ENCODE data around the gene SMIM36. TPM values are rescaled to one million over a fixed set of nuclear protein-coding genes. Genes with fewer than 3 reads are reported as not detected.

The SMIM36 gene
- total and polyA plus RNA-seq, 10 of the 15 experiments (the other 5 are each of a cell fraction or from before 2014, with no cell fraction given) = not detected

- intact Hi-C loops (cut with micrococcal nuclease; ENCODE audit: unreplicated experiment) (no loop called here), in situ Hi-C loops (cut with MboI) (no loop called here)
- Histone ChIP-seq H3K36me3 (ENCODE audit: control insufficient read depth in 2 of 2, insufficient read depth in 2 of 2, low read length in 1 of 2) (peaks cover 7 to 46% of the 10 kb centered on the region in 2 experiments), H3K9ac (ENCODE audit: control insufficient read depth, insufficient read depth, low read length) (no peak overlapping the region), H3K4me3 (no peak overlapping the region), H2AFZ (ENCODE audit: control insufficient read depth, low read depth, low read length) (no peak overlapping the region), H3K4me2 (ENCODE audit: control insufficient read depth, insufficient read depth) (no peak overlapping the region), H4K20me1 (ENCODE audit: control insufficient read depth, insufficient read depth) (no peaks in the 10 kb centered on the region), H3K27me3 (replicated peaks in 1 of 2; ENCODE audit: control insufficient read depth in 2 of 2, insufficient read depth in 2 of 2, low read length in 1 of 2) (no peaks in the 10 kb centered on the region), H3K9me3 (replicated peaks; ENCODE audit: control insufficient read depth, insufficient read depth, low read length) (no peaks in the 10 kb centered on the region), H3K79me2 (ENCODE audit: control insufficient read depth, insufficient read depth, low read length) (no peaks in the 10 kb centered on the region; the same call in 1 of the 2 replicates), H3K4me1 (ENCODE audit: control insufficient read depth, insufficient read depth, low read length) (no peaks in the 10 kb centered on the region), H3K27ac (ENCODE audit: control insufficient read depth, insufficient read depth) (no peak overlapping the region)
- DNase-seq (ENCODE audit: low read depth, low spot score) (no peak), ATAC-seq (no peak), FAIRE-seq (no peak)
- no TSS peak for BruUV-seq (replicated peaks)
- SMC1A ChIA-PET (ENCODE audit: uncharacterized antibody, unreplicated experiment) = no interaction called here
- POLR2A ChIA-PET = no interaction called here
- RAD21 ChIA-PET (ENCODE audit: unreplicated experiment) = interaction anchor here (0.6 to 1.3 kb wide), 3 partner anchors 10 to 49 kb away, joined by 3 read pairs; no protein-coding TSS in a partner anchor
- CTCF ChIA-PET = interaction anchor here (1.2 to 1.4 kb wide), 2 partner anchors 9 to 13 kb away, joined by 3 read pairs; no protein-coding TSS in a partner anchor
- WGBS (ENCODE audit: insufficient coverage, insufficient replicate concordance, low lambda C conversion rate, missing lambda C conversion rate) = 99% methylated on average over 5 of the region's 5 CpGs
- TF ChIP-seq YY1 (IDR thresholded peaks at IDR 0.05; ENCODE audit: low read depth, low read length) = no peak
- no peak for TF ChIP-seq USF2 (IDR thresholded peaks at IDR 0.05; ENCODE audit: borderline replicate concordance, low read depth, low read length)
- no peak for TF ChIP-seq WRNIP1 (IDR thresholded peaks at IDR 0.05; ENCODE audit: borderline replicate concordance, low read depth, low read length)
- TF ChIP-seq ATF2 (IDR thresholded peaks at IDR 0.05; ENCODE audit: low read length) = no peak
- no peak for TF ChIP-seq PRDM15 (CRISPR knock-in tag; IDR thresholded peaks at IDR 0.05)
- TF ChIP-seq SUPT20H (IDR thresholded peaks at IDR 0.05; ENCODE audit: borderline replicate concordance, control insufficient read depth, low read depth, low read length) = no peak
- TF ChIP-seq HSF1 (IDR thresholded peaks at IDR 0.05; ENCODE audit: low read depth, low read length) = no peak
- no peak for TF ChIP-seq PKNOX1 (IDR thresholded peaks at IDR 0.05)
- TF ChIP-seq NFIC (IDR thresholded peaks at IDR 0.05; ENCODE audit: low read depth, low read length) = no peak
- no peak for TF ChIP-seq TAF1 (IDR thresholded peaks at IDR 0.05; ENCODE audit: borderline replicate concordance, low read depth, low read length)
- no peak for TF ChIP-seq PAX5 (IDR thresholded peaks at IDR 0.05; ENCODE audit: borderline replicate concordance, low read depth, low read length)
These were observed 103.3 kb downstream of the SMIM36 start for GRCh38 chr17:55407641-55408566.
